Measurements from ENCODE around the gene RIMOC1.
"Not testable (repeated sequence)": the region's sequence is repeated elsewhere in the genome, so short reads cannot be mapped to it uniquely, and the experiment has no call there.

The RIMOC1 gene

DNA sequence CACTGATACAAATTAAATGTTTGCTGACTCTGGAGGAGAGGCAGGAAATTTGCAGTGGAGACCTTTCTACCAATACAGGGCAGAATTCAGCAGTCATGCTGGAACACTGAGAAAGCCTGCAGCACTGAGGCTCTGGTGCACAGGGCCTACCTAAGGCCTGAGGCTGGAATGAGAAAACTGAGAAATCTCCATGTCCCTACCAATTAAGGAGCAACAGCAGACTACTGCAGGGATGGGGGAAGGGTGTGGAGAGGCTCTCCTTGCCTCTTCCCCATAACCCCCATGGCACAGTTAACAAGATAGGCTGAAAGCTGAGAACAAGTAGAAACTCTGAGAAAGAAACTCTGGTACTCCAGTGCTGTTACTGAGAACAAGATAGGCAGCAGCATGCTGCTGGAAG lies 31.4 kb downstream of the RIMOC1 start:
- in situ Hi-C loops (cut with MboI; ENCODE audit: low sequenced_read_pairs, unreplicated experiment) = no loop called here
- DNase-seq (ENCODE audit: low spot score) = no peak
- TF ChIP-seq, protein P1, sequence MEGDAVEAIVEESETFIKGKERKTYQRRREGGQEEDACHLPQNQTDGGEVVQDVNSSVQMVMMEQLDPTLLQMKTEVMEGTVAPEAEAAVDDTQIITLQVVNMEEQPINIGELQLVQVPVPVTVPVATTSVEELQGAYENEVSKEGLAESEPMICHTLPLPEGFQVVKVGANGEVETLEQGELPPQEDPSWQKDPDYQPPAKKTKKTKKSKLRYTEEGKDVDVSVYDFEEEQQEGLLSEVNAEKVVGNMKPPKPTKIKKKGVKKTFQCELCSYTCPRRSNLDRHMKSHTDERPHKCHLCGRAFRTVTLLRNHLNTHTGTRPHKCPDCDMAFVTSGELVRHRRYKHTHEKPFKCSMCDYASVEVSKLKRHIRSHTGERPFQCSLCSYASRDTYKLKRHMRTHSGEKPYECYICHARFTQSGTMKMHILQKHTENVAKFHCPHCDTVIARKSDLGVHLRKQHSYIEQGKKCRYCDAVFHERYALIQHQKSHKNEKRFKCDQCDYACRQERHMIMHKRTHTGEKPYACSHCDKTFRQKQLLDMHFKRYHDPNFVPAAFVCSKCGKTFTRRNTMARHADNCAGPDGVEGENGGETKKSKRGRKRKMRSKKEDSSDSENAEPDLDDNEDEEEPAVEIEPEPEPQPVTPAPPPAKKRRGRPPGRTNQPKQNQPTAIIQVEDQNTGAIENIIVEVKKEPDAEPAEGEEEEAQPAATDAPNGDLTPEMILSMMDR (IDR thresholded peaks at IDR 0.05; ENCODE audit: borderline replicate concordance, control extremely low read depth, extremely low read depth, insufficient read depth, missing control alignments) = no peak

DNA sequence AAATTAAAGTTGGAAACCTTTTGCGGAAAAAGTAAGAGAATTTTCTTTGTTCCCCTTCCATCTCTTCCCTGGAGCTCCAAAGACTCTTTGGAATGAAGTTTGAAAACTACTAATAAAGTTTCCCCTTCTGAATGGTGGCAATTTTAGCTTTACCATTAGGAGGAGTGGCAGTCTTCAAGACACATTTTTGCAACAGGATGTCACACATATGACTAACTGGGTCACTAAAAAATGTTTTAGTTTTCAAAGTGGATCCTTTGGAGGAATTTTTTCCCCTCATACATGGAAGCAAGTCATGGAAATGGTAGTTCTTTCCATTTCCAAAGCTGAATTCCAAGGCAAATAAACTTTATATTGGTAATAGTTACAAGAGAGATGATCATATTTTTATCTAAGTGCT lies 36.5 kb downstream of the RIMOC1 start:
- in situ Hi-C loops (cut with MboI; ENCODE audit: low sequenced_read_pairs, unreplicated experiment) = no loop called here
- TF ChIP-seq, protein P1 (IDR thresholded peaks at IDR 0.05; ENCODE audit: borderline replicate concordance, control extremely low read depth, extremely low read depth, insufficient read depth, missing control alignments) = no peak
- DNase-seq (ENCODE audit: low spot score) = no peak

DNA sequence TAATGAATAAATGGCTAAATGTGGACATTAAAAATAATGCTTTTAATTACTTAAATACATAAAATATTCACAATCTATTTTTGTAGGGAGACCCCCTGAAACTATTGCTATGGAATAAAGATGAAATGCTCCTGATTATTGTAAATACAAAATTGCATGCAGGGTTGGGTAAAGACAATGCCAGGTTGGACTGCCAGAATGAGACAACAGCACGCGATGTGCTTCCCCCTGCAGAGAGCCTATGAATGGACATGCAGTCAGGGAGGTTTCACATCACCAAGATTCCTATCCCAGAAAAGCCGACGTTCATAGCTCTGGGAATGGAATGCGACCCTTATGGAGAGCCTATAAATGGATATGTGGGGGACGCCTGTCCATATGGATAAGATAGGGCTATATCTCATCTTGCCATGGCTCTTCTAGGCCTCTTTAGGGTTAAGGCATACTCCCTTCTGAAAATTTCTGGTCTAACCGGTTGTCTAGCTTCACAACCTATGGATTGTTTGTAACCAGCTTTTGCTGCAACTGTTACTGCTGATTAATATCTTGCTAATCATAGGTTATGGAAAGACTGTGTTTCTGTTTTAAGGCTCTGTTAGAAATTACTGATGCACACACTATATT lies 41.3 kb downstream of the RIMOC1 start:
- in situ Hi-C loops (cut with MboI; ENCODE audit: low sequenced_read_pairs, unreplicated experiment); DNase-seq (ENCODE audit: low spot score): not testable (repeated sequence)

DNA sequence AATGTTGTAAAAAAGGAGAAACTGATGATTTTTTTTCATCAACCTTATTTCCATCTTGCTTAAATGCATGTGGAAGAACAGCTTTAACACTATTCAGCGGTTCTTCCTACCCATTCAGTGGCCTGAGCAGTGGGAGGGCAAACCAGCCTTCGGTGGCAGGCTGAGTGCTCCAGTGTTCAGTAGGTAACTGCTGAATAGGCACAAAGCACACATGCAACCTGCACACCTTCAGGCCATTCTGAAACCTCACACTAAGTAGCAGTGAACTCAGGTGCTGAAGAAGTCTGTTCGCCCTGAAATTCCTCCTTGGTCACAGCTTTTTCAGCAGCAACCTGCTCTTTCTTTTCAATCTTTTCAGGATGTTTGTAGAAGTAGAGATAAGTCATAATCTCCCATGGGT lies 47.1 kb downstream of the RIMOC1 start:
- in situ Hi-C loops (cut with MboI; ENCODE audit: low sequenced_read_pairs, unreplicated experiment) = no loop called here
- DNase-seq (ENCODE audit: low spot score) = no peak
- TF ChIP-seq, protein P1 (IDR thresholded peaks at IDR 0.05; ENCODE audit: borderline replicate concordance, control extremely low read depth, extremely low read depth, insufficient read depth, missing control alignments) = no peak
